Measurements from ENCODE around the gene KSR2. TPM values are rescaled to one million over a fixed set of nuclear protein-coding genes. Genes with fewer than 3 reads are reported as not detected.

The KSR2 gene
- total and polyA plus RNA-seq, 2 donors (not counting 3 experiments of a cell fraction or from before 2014, with no cell fraction given) = 2.1 to 5.2 TPM

GRCh38 chr12:117409286-117409685 lies 559.5 kb downstream of the KSR2 start:
- Histone ChIP-seq H3K9me3 (replicated peaks; ENCODE audit: control insufficient read depth, insufficient read depth, low read length) (no peaks in the 10 kb centered on the region), H3K36me3 (ENCODE audit: control insufficient read depth in 2 of 2, extremely low read depth in 1 of 2, insufficient read depth in 2 of 2, low read length in 2 of 2) (no peaks in the 10 kb centered on the region), H3K4me3 (replicated peaks in 1 of 3; ENCODE audit: insufficient read depth in 1 of 3, low read depth in 1 of 3, low read length in 3 of 3) (no peak overlapping the region), H3K4me2 (ENCODE audit: insufficient read depth, low read length) (no peak overlapping the region), H4K20me1 (replicated peaks; ENCODE audit: control insufficient read depth, extremely low read depth, insufficient read depth, low read length) (no peaks in the 10 kb centered on the region), H3K27me3 (ENCODE audit: control insufficient read depth in 2 of 2, insufficient read depth in 2 of 2, low read length in 2 of 2) (no peaks in the 10 kb centered on the region), H2AFZ (ENCODE audit: low read depth, low read length) (no peak overlapping the region), H3K9me1 (replicated peaks; ENCODE audit: control insufficient read depth, extremely low read depth, insufficient read depth, low read length) (no peaks in the 10 kb centered on the region), H3K79me2 (ENCODE audit: control insufficient read depth, insufficient read depth, low read length) (no peaks in the 10 kb centered on the region), H3K27ac (ENCODE audit: insufficient read depth, low read depth, low read length) (no peak overlapping the region), H3K4me1 (ENCODE audit: control insufficient read depth, extremely low read depth, insufficient read depth, low read length) (no peaks in the 10 kb centered on the region), H3K9ac (replicated peaks; ENCODE audit: extremely low read depth, insufficient read depth, low read length) (no peak overlapping the region)
- intact Hi-C loops (cut with micrococcal nuclease) (no loop called here), dilution Hi-C loops (cut with MboI; ENCODE audit: extremely low pct_ligation_motif_present, low sequenced_read_pairs) (no loop called here)
- no peak for TF ChIP-seq MYC (IDR thresholded peaks at IDR 0.05; ENCODE audit: low read depth, low read length)
- no peak for TF ChIP-seq GATA2 (IDR thresholded peaks at IDR 0.05; ENCODE audit: insufficient read depth, insufficient read length, low read depth, low read length)
- TF ChIP-seq, protein P1, sequence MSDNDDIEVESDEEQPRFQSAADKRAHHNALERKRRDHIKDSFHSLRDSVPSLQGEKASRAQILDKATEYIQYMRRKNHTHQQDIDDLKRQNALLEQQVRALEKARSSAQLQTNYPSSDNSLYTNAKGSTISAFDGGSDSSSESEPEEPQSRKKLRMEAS (IDR thresholded peaks at IDR 0.05; ENCODE audit: insufficient read depth, insufficient read length) = no peak
- no peak for TF ChIP-seq POLR2A (IDR thresholded peaks at IDR 0.05; ENCODE audit: low read depth, low read length)
- no peak for TF ChIP-seq CTCF (IDR thresholded peaks at IDR 0.05; ENCODE audit: extremely low read depth in 1 of 2, insufficient read depth in 1 of 2, low read depth in 1 of 2, low read length in 2 of 2)
- TF ChIP-seq JUN (IDR thresholded peaks at IDR 0.05; ENCODE audit: borderline replicate concordance, insufficient read depth, insufficient read length, low read depth) = no peak
- no peak for TF ChIP-seq POLR2AphosphoS5 (IDR thresholded peaks at IDR 0.05; ENCODE audit: insufficient read depth, low read depth, low read length)
- TF ChIP-seq EZH2 (IDR thresholded peaks at IDR 0.05; ENCODE audit: borderline replicate concordance, low read depth, low read length, severe bottlenecking) = no peak
- no peak for TF ChIP-seq FOS (IDR thresholded peaks at IDR 0.05; ENCODE audit: borderline replicate concordance, insufficient read depth, low read length)
- POLR2A ChIA-PET = no interaction called here
- no TSS peak for BruUV-seq (replicated peaks)
- FAIRE-seq (no peak), DNase-seq (ENCODE audit: low read depth, low spot score) (no peak)
- CTCF ChIA-PET = no interaction called here

Data from endothelial cell of umbilical vein (primary cell).